Mammary epithelial cell (primary cell): ENCODE data around the gene DDC.

Experiments used
- CTCF ChIP-seq, 2 donors: IDR thresholded peaks in 1 of 2; conservative IDR thresholded peaks in 1 of 2; 2 replicates each; pipeline ENCODE4 v1.5.1; 2011 to 2012; ENCODE audit warnings: inconsistent platforms in 2 of 2, low read length in 2 of 2, mild to moderate bottlenecking in 2 of 2, control low read depth in 1 of 2, low read depth in 1 of 2; ENCODE audit not compliant: insufficient read depth in 1 of 2; ENCODE audit errors: extremely low read depth in 1 of 2
- EZH2 ChIP-seq: IDR thresholded peaks from 2 replicates; pipeline ENCODE4 v1.6.1; 2012; ENCODE audit warnings: low read length, inconsistent platforms, borderline replicate concordance

GRCh38 chr7:50584386-50584785 is 19.2 kb upstream of the DDC start:
- TF ChIP-seq EZH2 (no peak), CTCF (conservative IDR thresholded peaks at IDR 0.05 in 1 of 2, IDR thresholded peaks at IDR 0.05 in 1 of 2; ENCODE audit: extremely low read depth in 1 of 2, insufficient read depth in 1 of 2, low read depth in 1 of 2, low read length in 2 of 2) (no peak)
